Duodenal mucosa (tissue), 2 donors: ENCODE results near the gene PRPF19.

Experiments used
- H3K27ac ChIP-seq: one replicate; pipeline ENCODE4 v1.7.0; 2013; ENCODE audit warnings: low read depth, low read length
- H3K27me3 ChIP-seq, 2 donors: one replicate each; pipeline ENCODE4 v1.7.0; 2013; ENCODE audit warnings: low read length in 2 of 2, control low read depth in 1 of 2; ENCODE audit not compliant: insufficient read depth in 2 of 2, control insufficient read depth in 1 of 2
- H3K36me3 ChIP-seq, 2 donors: one replicate each; pipeline ENCODE4 v1.7.0; 2013; ENCODE audit warnings: low read length in 2 of 2, control low read depth in 1 of 2; ENCODE audit not compliant: insufficient read depth in 2 of 2, control insufficient read depth in 1 of 2
- H3K4me1 ChIP-seq, 2 donors: one replicate each; pipeline ENCODE4 v1.7.0; 2013; ENCODE audit warnings: low read length in 2 of 2, control low read depth in 1 of 2; ENCODE audit not compliant: insufficient read depth in 2 of 2, control insufficient read depth in 1 of 2
- H3K4me3 ChIP-seq, 2 donors: one replicate each; pipeline ENCODE4 v1.7.0; 2013; ENCODE audit warnings: low read length in 2 of 2, low read depth in 1 of 2
- H3K9ac ChIP-seq, 2 donors: one replicate each; pipeline ENCODE4 v1.7.0; 2013; ENCODE audit warnings: low read length in 2 of 2, low read depth in 1 of 2
- H3K9me3 ChIP-seq, 2 donors: one replicate each; pipeline ENCODE4 v1.7.0; 2013; ENCODE audit warnings: low read length in 2 of 2, control low read depth in 1 of 2; ENCODE audit not compliant: control insufficient read depth in 1 of 2

PRPF19 gene

DNA sequence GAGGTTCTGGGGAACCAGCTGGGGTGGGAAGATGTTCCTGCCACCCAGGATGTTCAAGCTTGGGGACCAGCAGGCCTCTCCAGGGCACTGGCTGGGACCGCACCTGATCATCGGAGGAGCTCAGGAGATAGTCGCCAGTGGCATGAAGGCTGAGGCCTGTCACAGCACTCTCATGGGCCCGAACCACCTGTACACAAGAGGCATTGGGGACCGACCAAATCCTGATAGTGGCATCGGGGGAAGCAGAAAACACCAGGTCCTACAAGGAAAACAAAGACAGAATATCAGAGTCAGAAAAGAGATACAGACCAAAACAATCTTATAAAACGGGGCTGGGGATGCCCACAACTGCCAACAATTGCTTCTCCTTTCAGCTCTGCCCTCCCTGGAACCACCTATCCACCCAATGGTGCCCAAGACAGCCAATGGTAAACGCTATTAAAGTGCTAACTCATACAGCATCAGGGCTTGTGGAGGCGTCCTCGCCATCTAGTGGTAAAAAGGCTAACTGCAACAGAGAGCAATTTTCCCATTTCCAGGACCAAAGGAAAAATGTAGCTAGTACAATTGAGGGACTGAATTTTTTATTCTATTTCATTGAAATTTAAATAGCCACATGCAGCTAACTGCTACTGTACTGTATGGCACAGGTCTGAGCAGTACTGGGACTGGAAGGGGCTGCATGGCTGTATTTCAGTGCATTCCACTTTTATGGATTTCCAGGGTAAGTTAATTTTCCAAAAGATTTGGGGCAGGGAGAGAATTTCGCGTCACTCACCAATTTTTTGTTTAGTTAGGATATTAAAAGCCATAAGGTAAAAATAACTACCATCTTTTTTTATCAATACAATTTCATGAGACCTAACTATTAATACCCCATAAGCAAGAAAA is 7.1 kb downstream of the PRPF19 start:
- no peak overlapping the region for H3K27ac ChIP-seq
- H3K9ac ChIP-seq, result no peak overlapping the region

DNA sequence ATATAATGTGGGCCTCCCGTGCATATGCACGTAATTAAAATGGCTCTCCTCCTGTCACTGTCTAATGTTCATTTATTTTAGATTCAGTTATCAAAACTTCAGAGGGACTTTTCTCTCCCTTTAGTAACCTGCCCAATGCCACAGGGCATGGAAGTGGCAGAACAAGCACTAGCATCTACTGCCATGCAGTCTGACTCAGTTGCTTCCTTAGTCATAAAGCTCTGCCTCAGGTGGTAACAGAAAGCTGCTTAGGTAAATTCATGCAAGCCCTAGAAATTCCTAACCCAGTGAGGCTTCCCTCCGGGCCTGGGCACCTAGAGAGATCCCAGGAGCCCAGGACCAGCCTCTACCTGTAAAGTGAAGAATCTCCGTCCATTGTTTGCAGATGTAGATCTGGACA is 8.9 kb downstream of the PRPF19 start:
- Histone ChIP-seq H3K4me3 (no peak overlapping the region), H3K36me3 (peaks cover 36 to 89% of the 10 kb centered on the region in 2 donors)

More for the DNA sequence above, 7.1 kb downstream of the PRPF19 start:
- H3K4me1 ChIP-seq, result peaks cover 2 to 6% of the 10 kb centered on the region in 2 donors
- H3K9me3 ChIP-seq, result no peaks in the 10 kb centered on the region
- H3K4me3 ChIP-seq, result no peak overlapping the region
- no peaks in the 10 kb centered on the region for H3K27me3 ChIP-seq
- H3K36me3 ChIP-seq, result peaks cover 44 to 86% of the 10 kb centered on the region in 2 donors

DNA sequence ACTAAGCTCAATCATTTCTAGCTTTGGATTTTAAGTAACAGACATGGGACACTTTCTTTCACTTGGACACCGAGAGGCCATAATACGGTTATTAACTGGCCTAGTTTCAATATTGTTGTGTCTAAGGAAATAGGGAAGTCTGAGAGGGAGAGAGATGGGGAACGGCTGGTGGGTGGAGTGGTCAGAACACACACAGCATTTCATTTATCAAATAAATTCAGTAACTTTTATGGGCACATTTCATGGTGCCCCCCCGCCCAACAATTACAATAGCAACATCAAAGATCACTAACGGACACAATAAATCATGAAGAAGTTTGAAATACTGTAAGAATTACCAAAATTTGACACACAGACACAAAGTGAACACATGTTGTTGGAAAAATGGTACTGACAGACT is 10.7 kb downstream of the PRPF19 start:
- H3K4me1 ChIP-seq, result no peaks in the 10 kb centered on the region
- H3K4me3 ChIP-seq, result no peak overlapping the region
- no peaks in the 10 kb centered on the region for H3K27me3 ChIP-seq
- H3K36me3 ChIP-seq, result peaks cover 26 to 87% of the 10 kb centered on the region in 2 donors
- no peaks in the 10 kb centered on the region for H3K9me3 ChIP-seq
- no peak overlapping the region for H3K27ac ChIP-seq
- no peak overlapping the region for H3K9ac ChIP-seq

More for the DNA sequence above, 8.9 kb downstream of the PRPF19 start:
- Histone ChIP-seq H3K27me3 (no peaks in the 10 kb centered on the region), H3K9me3 (no peaks in the 10 kb centered on the region), H3K27ac (no peak overlapping the region), H3K4me1 (no peaks in the 10 kb centered on the region), H3K9ac (no peak overlapping the region)

DNA sequence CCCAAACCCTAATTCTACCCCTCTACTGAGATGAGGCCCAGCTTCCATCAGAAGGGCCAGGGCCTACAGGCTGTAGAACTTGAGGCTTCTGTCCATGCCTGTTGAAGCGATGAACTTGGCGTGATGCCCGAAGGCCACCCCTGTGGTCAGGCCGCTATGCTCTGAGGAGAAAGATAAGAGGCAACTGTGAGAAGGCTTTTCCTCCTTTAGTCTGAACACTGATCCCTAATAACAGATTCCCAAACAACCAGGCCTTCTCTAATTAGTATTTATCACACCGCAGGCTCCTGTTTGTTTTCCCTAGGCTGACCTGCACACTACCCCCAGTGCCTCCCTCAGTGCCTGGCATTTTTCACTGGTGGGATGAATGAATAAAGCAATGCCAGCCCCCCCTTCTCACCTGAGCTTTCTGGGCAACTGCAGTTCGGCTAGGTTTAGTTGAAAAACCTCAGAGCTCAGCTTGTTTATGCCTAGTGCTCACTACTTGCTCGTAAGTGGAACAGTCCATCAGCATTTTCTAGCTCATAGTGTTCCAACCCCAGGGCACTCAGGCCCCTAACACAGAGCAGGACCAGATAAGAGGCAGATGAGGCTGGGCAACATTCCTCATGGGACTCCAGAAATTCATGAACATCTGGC is 15.2 kb downstream of the PRPF19 start:
- no peak overlapping the region for H3K27ac ChIP-seq
- H3K9ac ChIP-seq, result no peak overlapping the region
- no peak overlapping the region for H3K4me3 ChIP-seq
- peaks cover 0 to 51% of the 10 kb centered on the region in 2 donors for H3K36me3 ChIP-seq
- H3K9me3 ChIP-seq, result no peaks in the 10 kb centered on the region
- H3K4me1 ChIP-seq, result no peaks in the 10 kb centered on the region
- no peaks in the 10 kb centered on the region for H3K27me3 ChIP-seq

DNA sequence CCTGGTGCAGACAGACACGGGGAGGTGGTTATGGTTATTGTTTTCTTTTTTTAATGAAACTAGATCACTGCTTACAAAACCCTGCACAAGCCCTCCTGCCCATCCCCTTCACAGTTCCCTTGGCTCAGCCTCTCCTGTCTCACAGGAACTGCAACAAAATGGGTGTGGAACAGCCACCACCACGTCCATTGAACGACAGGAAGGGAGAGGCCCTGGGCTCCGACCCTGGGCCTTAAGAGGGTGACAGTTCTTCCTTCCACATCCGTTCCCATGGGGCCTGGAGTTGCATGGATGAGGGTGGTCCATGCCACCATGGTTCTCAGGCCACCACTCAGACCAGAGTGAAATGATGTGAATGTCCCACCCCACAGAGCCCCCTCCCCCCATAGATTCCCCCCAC is 15.7 kb downstream of the PRPF19 start:
- Histone ChIP-seq H3K9me3 (no peaks in the 10 kb centered on the region), H3K27me3 (no peaks in the 10 kb centered on the region), H3K9ac (no peak overlapping the region), H3K4me3 (no peak overlapping the region), H3K4me1 (no peaks in the 10 kb centered on the region), H3K27ac (no peak overlapping the region), H3K36me3 (peaks cover 0 to 47% of the 10 kb centered on the region in 2 donors)

DNA sequence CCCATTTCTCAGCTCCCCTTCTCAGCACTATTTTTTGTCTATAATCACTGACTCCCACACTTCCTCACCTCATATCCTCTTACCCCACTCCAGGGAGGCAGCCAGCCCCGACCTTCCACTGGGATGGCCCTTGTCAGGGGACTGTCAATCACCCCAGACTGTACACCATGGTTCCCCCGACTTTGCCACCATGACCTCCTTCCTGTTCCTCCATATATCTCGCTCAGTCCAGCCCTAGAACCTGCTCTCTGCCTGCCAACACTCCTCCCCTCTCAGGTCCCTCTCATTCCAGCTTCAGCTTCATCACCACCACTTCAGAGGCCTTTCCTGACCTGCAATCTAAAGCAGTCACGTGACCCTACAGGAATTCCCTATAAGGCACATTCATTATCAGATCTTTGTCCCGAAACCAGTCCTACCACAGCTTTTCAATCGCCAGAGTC is 16.5 kb downstream of the PRPF19 start:
- Histone ChIP-seq H3K4me1 (no peaks in the 10 kb centered on the region), H3K27me3 (no peaks in the 10 kb centered on the region), H3K4me3 (no peak overlapping the region), H3K9me3 (no peaks in the 10 kb centered on the region), H3K36me3 (peaks cover 0 to 39% of the 10 kb centered on the region in 2 donors), H3K27ac (no peak overlapping the region), H3K9ac (no peak overlapping the region)

DNA sequence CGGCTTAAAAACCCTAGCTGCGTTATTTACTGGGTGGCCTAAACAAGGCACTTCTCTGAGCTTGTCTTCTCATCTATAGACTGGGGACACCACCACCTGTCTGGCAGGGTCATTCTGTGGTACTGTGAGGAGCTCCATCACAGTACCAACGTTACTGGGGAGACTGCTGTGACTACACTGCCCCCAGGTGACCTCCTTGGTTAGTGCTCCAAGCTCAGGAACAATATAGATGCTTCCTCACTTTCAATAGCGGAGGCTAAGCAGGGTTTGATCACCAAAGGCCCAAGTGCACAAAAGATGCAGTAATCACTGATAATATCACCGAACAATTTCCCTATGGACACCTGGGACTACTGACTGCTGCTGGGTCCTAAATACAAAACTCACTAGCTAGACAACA is 18.8 kb downstream of the PRPF19 start:
- H3K9me3 ChIP-seq, result no peaks in the 10 kb centered on the region
- no peak overlapping the region for H3K27ac ChIP-seq
- peaks cover 0 to 19% of the 10 kb centered on the region in 2 donors for H3K36me3 ChIP-seq
- no peaks in the 10 kb centered on the region for H3K4me1 ChIP-seq
- no peaks in the 10 kb centered on the region for H3K27me3 ChIP-seq
- H3K4me3 ChIP-seq, result no peak overlapping the region
- H3K9ac ChIP-seq, result no peak overlapping the region

DNA sequence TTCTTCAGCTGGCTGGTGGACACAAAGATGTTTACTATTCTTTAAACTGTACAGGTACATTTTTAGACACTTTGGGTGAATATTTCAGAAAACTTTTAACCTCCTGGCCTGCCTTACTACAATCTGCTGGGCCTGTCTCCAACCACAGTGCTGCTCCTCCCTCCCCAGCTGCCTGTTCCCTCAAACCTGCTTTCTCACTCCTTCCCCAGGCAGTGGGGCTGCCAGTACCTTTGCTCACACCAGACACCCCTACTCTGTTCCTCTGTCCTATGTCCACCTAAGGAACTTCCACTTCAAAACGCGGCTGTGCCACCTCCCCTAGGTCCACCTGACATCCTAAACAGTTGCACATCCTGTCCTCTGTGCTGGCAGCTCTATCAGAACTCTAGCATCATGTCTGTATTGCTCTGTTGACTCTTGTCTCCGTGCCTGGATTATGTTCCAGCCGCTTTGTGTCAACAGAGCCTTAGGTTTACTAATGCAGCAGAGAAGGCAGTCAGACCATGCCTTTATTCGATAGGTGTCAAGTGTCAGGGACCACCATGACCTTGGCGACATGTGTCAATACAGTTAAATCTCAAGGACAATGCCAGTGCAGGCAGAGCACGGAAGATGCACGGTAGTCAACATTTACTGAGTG is 25.6 kb downstream of the PRPF19 start:
- no peak overlapping the region for H3K27ac ChIP-seq
- H3K4me3 ChIP-seq, result no peak overlapping the region
- no peaks in the 10 kb centered on the region for H3K36me3 ChIP-seq
- no peaks in the 10 kb centered on the region for H3K9me3 ChIP-seq
- H3K4me1 ChIP-seq, result peaks cover 0 to 8% of the 10 kb centered on the region in 2 donors
- no peak overlapping the region for H3K9ac ChIP-seq
- H3K27me3 ChIP-seq, result no peaks in the 10 kb centered on the region

DNA sequence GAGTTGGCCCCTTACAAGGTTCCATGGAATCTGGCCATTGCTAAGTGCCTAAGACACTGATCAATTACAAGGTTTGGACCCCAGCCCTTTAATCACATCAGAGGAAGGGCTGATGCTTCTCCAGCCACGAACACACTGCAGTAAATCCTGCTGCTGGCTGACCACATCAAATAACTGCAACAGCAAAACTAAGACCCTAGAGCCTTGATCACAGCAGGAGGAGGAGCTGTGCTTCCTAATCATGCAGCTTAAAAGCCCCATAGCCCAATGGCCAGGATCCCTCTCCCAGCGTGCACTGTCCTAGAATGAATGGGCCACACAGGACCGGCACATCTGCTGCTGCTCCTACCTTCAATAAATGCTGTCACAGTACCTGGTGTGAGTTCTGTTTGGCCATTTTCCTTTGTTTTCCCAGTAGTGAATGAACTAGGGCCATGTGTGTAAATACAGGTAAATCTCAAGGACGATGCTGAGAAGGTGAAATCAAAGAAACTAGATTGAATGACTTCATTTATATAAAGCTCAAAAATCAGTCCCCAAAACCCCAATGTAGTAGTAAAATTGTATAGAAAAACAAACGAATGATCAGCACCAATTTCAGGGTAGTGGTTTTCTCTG is 26.3 kb downstream of the PRPF19 start:
- H3K4me1 ChIP-seq, result peaks cover 0 to 8% of the 10 kb centered on the region in 2 donors
- H3K36me3 ChIP-seq, result no peaks in the 10 kb centered on the region
- no peak overlapping the region for H3K4me3 ChIP-seq
- no peak overlapping the region for H3K27ac ChIP-seq
- H3K9me3 ChIP-seq, result no peaks in the 10 kb centered on the region
- H3K27me3 ChIP-seq, result no peaks in the 10 kb centered on the region
- H3K9ac ChIP-seq, result no peak overlapping the region
